ENCODE results near the gene MAU2.

Gene MAU2

DNA sequence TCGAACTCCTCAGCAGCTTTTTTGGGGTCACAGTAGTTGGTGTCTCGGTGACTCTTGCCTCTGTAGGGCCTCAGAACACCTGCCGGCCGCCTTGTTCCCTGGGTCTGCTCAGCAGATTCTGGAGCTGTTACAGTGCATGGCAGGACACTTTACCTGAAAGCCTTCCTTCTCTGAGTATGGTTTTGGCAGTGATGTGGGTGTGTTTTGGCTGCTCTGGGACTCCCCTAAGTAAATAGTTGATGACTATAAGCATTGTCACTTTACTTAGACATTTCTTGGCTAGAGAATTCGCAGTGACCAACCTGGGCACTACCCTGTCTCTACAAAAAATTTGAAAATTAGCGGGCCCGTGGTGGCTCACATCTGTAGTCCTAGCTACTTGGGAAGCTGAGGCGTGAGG lies 7.0 kb downstream of the MAU2 start:
- peaks cover 31 to 49% of the 10 kb centered on the region in 2 donors for H3K4me1 Mint-ChIP-seq
- DNase-seq (no peak), ATAC-seq (replicated peaks) (no peak)
- no peak overlapping the region for H3K27ac Mint-ChIP-seq
- no peaks in the 10 kb centered on the region for H3K27me3 Mint-ChIP-seq
- H3K4me3 Mint-ChIP-seq, result no peak overlapping the region
- no peaks in the 10 kb centered on the region for H3K9me3 Mint-ChIP-seq
- H3K36me3 Mint-ChIP-seq, result peaks cover 37 to 48% of the 10 kb centered on the region in 2 donors

DNA sequence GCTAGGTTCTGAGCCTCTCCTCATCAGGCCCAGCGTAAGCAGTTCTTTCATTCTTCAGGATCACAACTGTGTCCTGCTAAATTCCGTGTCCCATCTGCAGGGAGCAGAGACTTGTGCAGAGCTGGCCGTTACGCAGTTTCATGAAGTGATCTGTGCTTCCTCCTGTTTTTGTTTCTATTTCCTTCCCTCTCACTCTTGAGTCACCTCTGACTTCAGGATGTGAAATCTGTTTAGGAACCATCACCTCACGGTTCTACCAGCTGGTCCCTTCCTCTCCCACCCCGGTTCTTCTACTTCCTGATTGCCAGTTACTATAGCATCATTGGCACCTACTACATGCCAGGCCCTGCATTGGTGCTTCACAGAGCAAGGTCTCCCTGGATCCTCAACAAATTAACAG lies 8.5 kb downstream of the MAU2 start:
- ATAC-seq (replicated peaks), result peak; percentile 89
- Mint-ChIP-seq H3K4me1 (peaks cover 27 to 42% of the 10 kb centered on the region in 2 donors), H3K27ac (peak overlapping the region; percentile 90), H3K9me3 (no peaks in the 10 kb centered on the region), H3K36me3 (peaks cover 33 to 46% of the 10 kb centered on the region in 2 donors), H3K4me3 (peak overlapping the region; percentile 5 to 67), H3K27me3 (no peaks in the 10 kb centered on the region)
- no peak for DNase-seq

DNA sequence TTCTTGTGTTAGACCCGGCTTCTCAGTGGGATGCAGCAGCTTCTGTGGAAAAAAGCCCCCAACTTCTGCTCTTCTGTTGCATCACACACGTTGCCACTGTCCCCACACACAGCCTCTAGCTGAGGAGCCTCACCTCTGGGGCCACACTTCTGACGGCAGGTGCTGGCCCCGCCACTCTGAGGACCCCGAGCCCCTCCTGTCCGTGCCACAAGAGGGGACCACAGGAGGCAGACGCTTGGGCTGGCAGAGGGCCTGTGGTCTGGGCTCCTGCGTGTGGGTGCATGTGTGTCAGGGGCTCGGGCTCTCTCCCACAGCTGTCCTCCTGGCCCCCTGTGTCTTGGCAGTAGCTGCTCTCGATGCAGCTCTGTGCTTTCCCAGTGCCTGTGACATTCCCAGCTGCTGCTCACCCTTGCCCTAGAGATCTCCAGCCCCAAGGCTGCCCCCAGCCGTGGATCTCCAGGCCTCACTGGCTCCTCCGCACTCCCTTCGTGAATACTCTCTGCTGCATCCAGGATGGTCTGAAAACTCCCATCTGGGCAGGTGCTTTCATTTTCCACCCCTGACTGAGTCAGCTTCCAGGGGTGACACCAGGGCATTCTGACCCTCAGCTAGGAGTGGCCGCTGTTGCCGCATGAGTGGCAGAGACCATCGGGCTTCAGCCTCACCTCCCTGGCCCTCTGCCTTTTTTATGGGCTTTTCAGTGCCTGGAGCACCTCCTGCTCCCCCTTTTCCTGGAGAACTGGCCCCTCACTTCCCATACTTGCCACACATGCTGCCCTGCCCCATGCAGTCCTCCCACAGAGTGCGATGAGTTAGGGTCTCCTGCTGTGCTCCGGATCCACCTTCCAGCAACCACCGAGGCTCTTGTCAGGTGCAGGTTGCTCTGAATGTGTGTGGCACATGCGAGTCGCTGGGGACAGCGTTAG lies 13.7 kb downstream of the MAU2 start:
- Mint-ChIP-seq H3K36me3 (peaks cover 36 to 49% of the 10 kb centered on the region in 2 donors), H3K4me1 (peaks cover 8 to 11% of the 10 kb centered on the region in 2 donors), H3K27ac (peak overlapping the region; percentile 89), H3K4me3 (no peak overlapping the region), H3K27me3 (no peaks in the 10 kb centered on the region), H3K9me3 (no peaks in the 10 kb centered on the region)
- ATAC-seq (replicated peaks), result no peak
- DNase-seq, result no peak

DNA sequence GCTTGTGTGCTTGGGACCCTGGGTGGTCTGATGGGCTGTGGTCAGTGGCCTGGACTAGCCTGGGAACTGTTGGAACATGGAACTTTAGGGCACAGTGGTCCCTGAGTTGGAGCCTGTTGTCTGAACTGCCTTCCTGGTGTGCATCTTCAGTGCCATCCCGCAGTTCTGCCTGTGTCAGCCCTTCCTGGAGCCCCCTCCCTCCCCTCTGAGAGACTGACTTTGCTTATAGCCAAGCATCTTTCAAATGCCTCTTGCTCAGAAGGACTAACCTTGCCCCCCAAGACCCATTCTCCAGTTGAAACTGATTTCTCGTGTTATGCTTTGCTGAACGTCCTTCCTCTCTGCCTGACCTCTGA lies 14.3 kb downstream of the MAU2 start:
- Mint-ChIP-seq H3K4me3 (no peak overlapping the region), H3K4me1 (peaks cover 7 to 9% of the 10 kb centered on the region in 2 donors), H3K9me3 (no peaks in the 10 kb centered on the region), H3K27ac (peak overlapping the region; percentile 89), H3K36me3 (peaks cover 34 to 47% of the 10 kb centered on the region in 2 donors), H3K27me3 (no peaks in the 10 kb centered on the region)
- ATAC-seq (replicated peaks), result no peak
- no peak for DNase-seq

DNA sequence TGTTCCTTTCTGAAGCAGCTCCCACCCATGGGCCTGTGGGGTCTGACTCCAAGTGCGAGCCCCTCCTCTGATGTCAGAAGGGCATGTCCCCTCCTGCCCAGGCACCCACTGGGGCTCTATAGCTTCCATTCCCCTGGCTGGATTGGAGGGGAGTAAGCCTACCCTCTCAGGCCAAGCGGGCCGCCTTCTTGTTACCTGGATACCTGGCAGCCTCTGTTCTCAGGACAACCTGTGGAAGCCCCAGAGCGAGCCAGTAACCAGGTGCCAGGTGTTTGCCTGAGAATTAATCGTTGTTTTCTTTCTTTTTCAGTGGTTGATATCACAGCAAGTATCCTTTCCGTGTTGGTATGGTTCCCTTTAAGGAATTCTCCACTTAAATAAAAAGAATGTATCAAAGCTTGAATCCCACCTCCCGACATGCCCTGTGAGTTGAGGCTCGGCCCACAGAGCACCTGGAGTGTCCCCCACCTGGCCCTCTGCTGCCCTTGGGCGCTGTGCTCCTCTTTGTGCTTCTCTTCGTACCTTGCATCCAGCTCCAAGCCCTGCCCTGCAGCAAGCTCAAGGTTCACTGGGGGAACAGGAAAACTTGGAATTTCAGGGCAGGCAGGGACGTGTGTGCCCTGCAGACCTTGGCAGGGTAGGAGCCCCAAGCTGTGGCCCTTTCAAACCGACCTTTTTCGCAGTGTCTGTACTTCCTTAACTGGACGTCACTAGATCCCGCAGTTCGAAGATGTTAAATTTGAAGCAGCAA lies 15.0 kb downstream of the MAU2 start:
- Mint-ChIP-seq H3K27ac (peak overlapping the region; percentile 77), H3K4me1 (peaks cover 7 to 9% of the 10 kb centered on the region in 2 donors), H3K9me3 (no peaks in the 10 kb centered on the region), H3K36me3 (peaks cover 34 to 47% of the 10 kb centered on the region in 2 donors), H3K27me3 (no peaks in the 10 kb centered on the region), H3K4me3 (no peak overlapping the region)
- DNase-seq (no peak), ATAC-seq (replicated peaks) (no peak)

DNA sequence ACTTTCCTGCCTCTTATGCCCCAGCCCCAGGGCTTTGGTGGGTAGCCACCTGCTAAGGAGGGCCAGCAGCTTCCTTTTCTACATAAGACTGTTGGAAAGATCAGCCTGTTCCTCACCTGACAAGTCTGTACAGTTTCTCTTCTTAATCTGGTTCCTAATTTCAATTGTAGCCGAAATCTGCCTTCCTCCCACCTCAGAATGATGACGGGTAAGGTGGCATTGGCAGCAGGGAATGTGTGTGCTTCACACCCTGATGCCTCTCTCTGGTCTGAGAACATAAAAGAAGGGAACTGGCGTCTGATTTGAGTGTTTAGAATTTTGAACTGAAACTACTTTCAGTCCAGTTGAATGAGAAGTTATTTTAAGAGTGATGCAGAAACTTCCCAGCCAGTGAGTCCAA lies 16.0 kb downstream of the MAU2 start:
- Mint-ChIP-seq H3K36me3 (peaks cover 36 to 47% of the 10 kb centered on the region in 2 donors), H3K4me1 (peaks cover 7 to 9% of the 10 kb centered on the region in 2 donors), H3K27me3 (no peaks in the 10 kb centered on the region), H3K9me3 (no peaks in the 10 kb centered on the region), H3K27ac (peak overlapping the region; percentile 42), H3K4me3 (no peak overlapping the region)
- no peak for DNase-seq
- ATAC-seq (replicated peaks), result no peak

DNA sequence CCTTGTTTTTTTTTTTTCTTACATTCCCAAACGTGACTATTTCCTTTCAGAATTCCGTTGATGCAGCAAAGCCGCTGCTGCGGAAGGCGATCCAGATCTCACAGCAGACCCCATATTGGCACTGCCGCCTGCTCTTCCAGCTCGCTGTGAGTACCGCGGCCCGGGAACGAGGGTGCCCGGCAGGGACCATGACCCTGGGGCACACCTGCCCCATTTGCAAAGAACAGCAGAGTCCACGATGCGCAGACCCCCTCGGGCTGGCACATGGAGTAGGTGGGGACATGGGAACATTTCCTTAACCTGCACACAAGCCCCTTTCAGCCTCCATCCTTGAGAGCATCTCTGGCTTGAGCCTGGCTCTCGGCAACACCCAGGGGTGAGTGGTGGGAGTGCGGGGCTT lies 16.5 kb downstream of the MAU2 start:
- H3K27ac Mint-ChIP-seq, result no peak overlapping the region
- H3K36me3 Mint-ChIP-seq, result peaks cover 36 to 45% of the 10 kb centered on the region in 2 donors
- H3K4me1 Mint-ChIP-seq, result peaks cover 7 to 9% of the 10 kb centered on the region in 2 donors
- H3K4me3 Mint-ChIP-seq, result no peak overlapping the region
- no peaks in the 10 kb centered on the region for H3K9me3 Mint-ChIP-seq
- H3K27me3 Mint-ChIP-seq, result no peaks in the 10 kb centered on the region
- DNase-seq, result no peak
- no peak for ATAC-seq (replicated peaks)

DNA sequence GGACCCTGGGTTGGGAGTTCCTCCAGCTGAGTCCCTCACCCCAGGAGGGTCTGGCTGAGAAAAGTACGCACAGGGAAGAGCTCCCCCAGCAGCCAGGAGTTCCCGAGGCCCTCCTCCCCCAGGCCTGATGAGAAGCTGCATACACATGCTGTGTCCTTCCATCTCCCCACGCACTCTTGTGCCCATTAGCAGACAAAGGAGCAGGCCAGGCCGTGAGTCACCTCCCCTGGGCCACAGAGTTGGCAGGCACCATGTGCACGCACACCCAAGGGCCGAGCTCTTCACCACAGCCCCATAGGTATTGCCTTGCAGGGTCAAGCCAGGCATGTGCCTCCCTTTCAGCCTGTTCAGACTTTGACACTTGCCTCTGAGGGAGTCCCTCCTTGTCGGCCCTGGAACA lies 17.5 kb downstream of the MAU2 start:
- Mint-ChIP-seq H3K4me3 (no peak overlapping the region), H3K9me3 (no peaks in the 10 kb centered on the region), H3K27ac (no peak overlapping the region), H3K4me1 (peaks cover 7 to 9% of the 10 kb centered on the region in 2 donors), H3K27me3 (no peaks in the 10 kb centered on the region), H3K36me3 (peaks cover 34 to 48% of the 10 kb centered on the region in 2 donors)
- ATAC-seq (replicated peaks) (no peak), DNase-seq (no peak)

DNA sequence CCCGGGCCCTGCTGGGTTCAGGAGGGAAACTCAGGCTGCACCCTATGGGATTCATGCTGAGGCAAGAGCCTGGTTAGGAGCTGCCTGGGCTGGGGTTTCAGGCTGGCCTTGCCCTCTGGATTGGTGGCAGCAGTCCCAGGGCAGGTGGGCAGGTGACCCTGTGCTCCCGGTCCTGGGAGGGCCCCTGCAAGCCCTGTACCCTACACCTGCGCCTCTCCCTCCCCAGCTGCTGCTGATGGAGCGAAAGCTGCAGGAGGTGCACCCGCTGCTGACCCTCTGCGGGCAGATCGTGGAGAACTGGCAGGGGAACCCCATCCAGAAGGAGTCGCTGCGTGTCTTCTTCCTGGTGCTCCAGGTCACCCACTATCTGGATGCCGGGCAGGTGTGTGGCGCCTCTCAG lies 20.4 kb downstream of the MAU2 start:
- Mint-ChIP-seq H3K4me1 (peaks cover 4% of the 10 kb centered on the region in 2 donors), H3K27ac (no peak overlapping the region), H3K27me3 (no peaks in the 10 kb centered on the region), H3K4me3 (no peak overlapping the region), H3K36me3 (peaks cover 42 to 47% of the 10 kb centered on the region in 2 donors), H3K9me3 (no peaks in the 10 kb centered on the region)
- ATAC-seq (replicated peaks) (no peak), DNase-seq (no peak)

DNA sequence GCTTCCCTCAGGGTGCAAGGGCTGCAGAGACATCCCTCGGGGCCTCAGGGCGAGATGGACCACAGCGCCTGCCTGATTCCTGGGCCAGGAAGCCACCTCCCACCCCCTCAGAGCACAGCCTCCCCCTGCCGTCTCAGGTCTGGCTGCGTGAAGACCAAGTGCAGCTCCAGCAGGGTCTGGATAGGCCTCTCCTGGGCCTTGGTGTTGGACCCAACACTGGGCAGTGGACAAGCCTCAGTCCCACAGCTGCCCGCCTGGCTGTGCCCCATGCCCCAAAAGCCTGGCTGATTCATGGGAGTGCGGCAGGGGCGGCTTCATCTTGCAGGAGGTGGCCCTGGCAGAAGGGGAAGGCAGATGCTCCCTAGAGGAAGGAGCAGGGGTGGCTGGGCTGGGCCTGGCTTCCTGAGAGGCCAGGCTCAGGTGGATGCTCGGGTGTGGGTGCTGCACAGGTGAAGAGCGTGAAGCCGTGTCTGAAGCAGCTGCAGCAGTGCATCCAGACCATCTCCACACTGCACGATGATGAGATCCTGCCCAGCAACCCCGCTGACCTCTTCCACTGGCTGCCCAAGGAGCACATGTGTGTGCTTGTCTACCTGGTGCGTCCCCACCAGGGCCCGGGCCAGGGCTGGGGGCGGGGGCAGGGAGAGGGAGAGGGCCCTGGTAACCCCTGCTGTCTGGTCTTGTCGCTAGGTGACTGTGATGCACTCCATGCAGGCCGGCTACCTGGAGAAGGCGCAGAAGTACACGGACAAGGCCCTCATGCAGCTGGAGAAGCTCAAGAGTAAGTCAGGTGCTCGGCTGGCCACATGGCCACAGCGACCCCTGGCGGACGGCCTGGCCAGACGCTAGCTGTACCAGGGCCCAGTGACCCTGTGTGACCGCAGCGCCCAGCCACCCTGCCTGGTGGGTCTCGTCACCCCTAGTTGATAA lies 21.7 kb downstream of the MAU2 start:
- Mint-ChIP-seq H3K36me3 (peaks cover 44 to 52% of the 10 kb centered on the region in 2 donors), H3K4me3 (no peak overlapping the region), H3K27me3 (no peaks in the 10 kb centered on the region), H3K4me1 (no peaks in the 10 kb centered on the region), H3K9me3 (no peaks in the 10 kb centered on the region), H3K27ac (no peak overlapping the region)
- DNase-seq (no peak), ATAC-seq (replicated peaks) (peak in 1 of 2 donors; percentile 30)

DNA sequence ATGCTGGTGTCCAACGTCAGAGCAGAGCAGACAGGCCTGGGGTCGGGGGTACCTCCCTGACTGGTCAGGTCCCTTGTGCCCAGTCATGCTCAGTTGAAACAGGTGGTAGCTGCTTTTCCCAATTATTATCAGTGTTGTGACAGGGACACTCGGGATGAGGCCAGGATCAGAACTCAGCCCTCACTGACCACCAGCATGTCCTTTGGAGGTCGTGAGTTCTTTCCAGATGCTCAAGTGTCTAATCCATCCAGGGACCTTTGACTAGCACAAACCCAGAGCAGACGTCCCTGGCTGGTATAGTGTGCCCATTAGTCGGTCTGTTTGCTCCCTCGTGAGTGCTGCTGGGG lies 22.4 kb downstream of the MAU2 start:
- Mint-ChIP-seq H3K9me3 (no peaks in the 10 kb centered on the region), H3K27ac (no peak overlapping the region), H3K4me1 (no peaks in the 10 kb centered on the region), H3K27me3 (no peaks in the 10 kb centered on the region), H3K4me3 (no peak overlapping the region), H3K36me3 (peaks cover 44 to 51% of the 10 kb centered on the region in 2 donors)
- no peak for ATAC-seq (replicated peaks)
- DNase-seq, result no peak

DNA sequence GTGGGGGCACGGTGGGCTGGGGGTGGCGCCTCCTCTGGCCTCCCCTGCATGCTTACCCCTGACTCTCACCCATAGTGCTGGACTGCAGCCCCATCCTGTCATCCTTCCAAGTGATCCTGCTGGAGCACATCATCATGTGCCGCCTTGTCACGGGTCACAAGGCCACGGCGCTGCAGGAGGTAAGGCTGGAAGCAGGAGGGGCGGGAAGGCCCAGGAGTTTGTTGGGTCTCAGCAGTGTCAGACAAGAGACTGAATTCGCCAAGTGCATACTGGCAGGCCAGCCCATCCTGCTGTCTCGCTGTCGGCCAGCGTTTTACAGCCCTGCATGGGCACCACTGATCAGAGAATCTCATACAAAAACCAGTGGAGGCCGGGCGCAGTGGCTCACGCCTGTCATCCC lies 23.1 kb downstream of the MAU2 start:
- Mint-ChIP-seq H3K4me1 (no peaks in the 10 kb centered on the region), H3K27me3 (no peaks in the 10 kb centered on the region), H3K9me3 (no peaks in the 10 kb centered on the region), H3K4me3 (no peak overlapping the region), H3K36me3 (peaks cover 39 to 45% of the 10 kb centered on the region in 2 donors), H3K27ac (peak overlapping the region; percentile 9)
- DNase-seq, result no peak
- ATAC-seq (replicated peaks), result no peak

DNA sequence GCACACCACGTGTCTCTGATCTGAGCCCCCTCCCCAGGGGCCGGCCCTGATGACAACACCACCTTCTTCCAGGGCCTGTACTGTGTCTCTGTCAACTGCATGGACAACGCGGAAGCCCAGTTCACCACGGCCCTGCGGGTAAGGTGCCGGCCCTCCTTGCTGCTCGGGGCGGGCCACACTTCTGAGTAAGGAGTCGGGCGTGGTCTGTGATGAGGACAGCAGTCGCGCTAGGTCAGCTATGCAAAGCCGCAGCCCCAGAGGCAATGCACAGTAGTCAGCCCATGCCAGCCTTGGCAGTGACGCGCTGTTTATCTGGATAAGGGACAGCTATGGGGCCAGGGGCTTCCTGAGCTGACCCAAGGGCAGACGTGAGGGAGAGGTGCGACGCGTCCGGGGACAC lies 24.6 kb downstream of the MAU2 start:
- H3K36me3 Mint-ChIP-seq, result peaks cover 48 to 56% of the 10 kb centered on the region in 2 donors
- H3K4me1 Mint-ChIP-seq, result no peaks in the 10 kb centered on the region
- no peaks in the 10 kb centered on the region for H3K9me3 Mint-ChIP-seq
- no peak for DNase-seq
- H3K27ac Mint-ChIP-seq, result no peak overlapping the region
- H3K4me3 Mint-ChIP-seq, result no peak overlapping the region
- H3K27me3 Mint-ChIP-seq, result no peaks in the 10 kb centered on the region
- ATAC-seq (replicated peaks), result no peak

DNA sequence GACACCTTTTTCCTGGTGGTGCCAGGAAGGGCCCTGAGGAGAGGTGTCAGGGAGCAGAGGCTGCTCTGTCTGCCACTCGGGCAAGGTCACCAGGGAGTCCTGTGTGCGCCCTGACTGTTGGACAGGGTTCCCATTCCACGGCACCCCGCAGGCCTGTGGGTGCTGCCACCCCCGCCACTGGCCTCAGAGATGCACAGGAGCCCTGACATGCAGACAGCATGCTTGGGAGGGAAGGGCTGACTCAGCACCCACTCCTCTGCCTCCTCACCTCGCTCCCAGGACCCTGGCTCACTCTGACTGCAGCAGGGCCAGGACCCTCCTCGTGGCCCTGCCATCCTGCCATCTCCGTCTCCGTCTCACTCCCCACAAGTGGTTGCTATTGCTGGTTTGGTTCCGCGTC lies 25.3 kb downstream of the MAU2 start:
- Mint-ChIP-seq H3K4me3 (no peak overlapping the region), H3K27me3 (no peaks in the 10 kb centered on the region), H3K4me1 (no peaks in the 10 kb centered on the region), H3K9me3 (no peaks in the 10 kb centered on the region), H3K27ac (no peak overlapping the region), H3K36me3 (peaks cover 47 to 57% of the 10 kb centered on the region in 2 donors)
- ATAC-seq (replicated peaks), result no peak
- no peak for DNase-seq

All from stimulated activated naive B cell treated with anti-CD40 and anti-IgM and Interleukin-4, amounts not matched to agents 10 μg/mL and 1 μg/mL and 100 μg/mL, for 72 hours (primary cell).